RWPE2 (cell line): ENCODE results near the gene MPRIP.

Experiments used
- ATAC-seq: fragments of 200-7000 bp; cut with Tn5 transposase; 3 replicates; pipeline ENCODE4 v1.9.1; 2021; ENCODE audit warnings: low read depth
- DNase-seq: peaks from one replicate; pipeline ENCODE4 v3.0.0-alpha.2; 2020; ENCODE audit warnings: low spot score
- H3K27ac ChIP-seq: fragments of 450-650 bp; 2 replicates; pipeline ENCODE4 v1.5.1; 2017; ENCODE audit warnings: mild to moderate bottlenecking; ENCODE audit not compliant: poor library complexity, severe bottlenecking
- H3K27me3 ChIP-seq: fragments of 250-450 bp; sonication (Bioruptor Pico); 2 replicates; pipeline ENCODE4 v1.5.1; 2021; ENCODE audit warnings: mild to moderate bottlenecking, moderate library complexity; ENCODE audit not compliant: insufficient read depth, poor library complexity, severe bottlenecking
- H3K36me3 ChIP-seq: fragments of 250-450 bp; sonication (Bioruptor Pico); 2 replicates; pipeline ENCODE4 v1.5.1; 2020; ENCODE audit warnings: low read depth, mild to moderate bottlenecking, moderate library complexity
- H3K4me1 ChIP-seq: fragments of 250-450 bp; sonication (Bioruptor Pico); 2 replicates; pipeline ENCODE4 v1.5.1; 2021; ENCODE audit warnings: mild to moderate bottlenecking, moderate library complexity; ENCODE audit not compliant: insufficient read depth, poor library complexity, severe bottlenecking
- H3K4me3 ChIP-seq: fragments of 250-450 bp; sonication (Bioruptor Pico); 2 replicates; pipeline ENCODE4 v1.5.1; 2021; ENCODE audit warnings: mild to moderate bottlenecking, moderate library complexity; ENCODE audit not compliant: severe bottlenecking
- H3K9me3 ChIP-seq: fragments of 250-450 bp; sonication (Bioruptor Pico); 2 replicates; pipeline ENCODE4 v1.5.1; 2021; ENCODE audit warnings: mild to moderate bottlenecking, moderate library complexity; ENCODE audit not compliant: severe bottlenecking
- CTCF ChIP-seq: fragments of 450-650 bp; IDR thresholded peaks from one replicate; pipeline ENCODE4 v1.5.1; 2017; ENCODE audit warnings: mild to moderate bottlenecking, moderate library complexity; ENCODE audit not compliant: poor library complexity, severe bottlenecking

The MPRIP gene

GRCh38 chr17:17051791-17052461 lies 9.7 kb downstream of the MPRIP start:
- no peak overlapping the region for H3K4me3 ChIP-seq
- H3K27me3 ChIP-seq, result no peaks in the 10 kb centered on the region
- H3K27ac ChIP-seq, result peak overlapping the region; percentile 35
- H3K9me3 ChIP-seq, result no peaks in the 10 kb centered on the region
- H3K36me3 ChIP-seq, result peaks cover 21% of the 10 kb centered on the region
- TF ChIP-seq CTCF, result no peak
- ATAC-seq, result no peak; the same call in 2 of the 3 replicates
- H3K4me1 ChIP-seq, result peaks cover 42% of the 10 kb centered on the region
- no peak for DNase-seq

- no peak overlapping the region for H3K4me3 ChIP-seq
- no peak for DNase-seq
- H3K27ac ChIP-seq, result peak overlapping the region; percentile 35
- peaks cover 22% of the 10 kb centered on the region for H3K36me3 ChIP-seq
- no peak for TF ChIP-seq CTCF
- H3K27me3 ChIP-seq, result no peaks in the 10 kb centered on the region
- no peak for ATAC-seq
- no peaks in the 10 kb centered on the region for H3K9me3 ChIP-seq
- H3K4me1 ChIP-seq, result peaks cover 36% of the 10 kb centered on the region
Observed at GRCh38 chr17:17052462-17053221, 10.4 kb downstream of the MPRIP start.

GRCh38 chr17:17053446-17054379 lies 11.5 kb downstream of the MPRIP start:
- no peak overlapping the region for H3K4me3 ChIP-seq
- no peaks in the 10 kb centered on the region for H3K9me3 ChIP-seq
- ATAC-seq (no peak), DNase-seq (no peak)
- peaks cover 33% of the 10 kb centered on the region for H3K36me3 ChIP-seq
- H3K4me1 ChIP-seq, result peaks cover 36% of the 10 kb centered on the region
- no peak for TF ChIP-seq CTCF
- H3K27me3 ChIP-seq, result no peaks in the 10 kb centered on the region
- H3K27ac ChIP-seq, result peak overlapping the region; percentile 35

- peaks cover 36% of the 10 kb centered on the region for H3K4me1 ChIP-seq
- no peaks in the 10 kb centered on the region for H3K9me3 ChIP-seq
- no peaks in the 10 kb centered on the region for H3K27me3 ChIP-seq
- H3K4me3 ChIP-seq, result no peak overlapping the region
- TF ChIP-seq CTCF, result no peak
- ATAC-seq (no peak), DNase-seq (no peak)
- peaks cover 40% of the 10 kb centered on the region for H3K36me3 ChIP-seq
- H3K27ac ChIP-seq, result peak overlapping the region; percentile 35
Observed at GRCh38 chr17:17054636-17055035, 12.4 kb downstream of the MPRIP start.
